ENCODE results near the gene PTGIR.

PTGIR gene

DNA sequence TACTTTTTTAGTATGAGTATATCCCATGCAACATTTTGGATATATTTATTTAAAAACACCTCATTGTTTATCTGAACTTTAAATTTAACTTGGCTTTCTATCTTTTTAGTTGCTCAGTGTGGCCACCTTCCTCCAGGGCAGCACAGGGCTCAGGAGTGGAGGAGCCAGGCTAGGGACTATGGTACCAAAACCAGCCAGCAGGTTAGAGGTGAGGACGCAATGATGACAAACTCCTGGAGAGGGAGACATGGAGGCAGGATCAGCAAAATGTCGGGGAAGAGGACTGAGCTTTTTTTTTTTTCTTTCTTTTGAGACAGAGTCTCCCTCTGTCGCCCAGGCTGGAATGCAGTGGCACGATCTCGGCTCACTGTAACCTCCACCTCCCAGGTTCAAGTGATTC lies 53.4 kb downstream of the PTGIR start:
- TF ChIP-seq JUND (IDR thresholded peaks at IDR 0.05; ENCODE audit: low read depth), result no peak
- peak in 1 of 2 experiments; percentile 64 for DNase-seq (ENCODE audit: low read depth in 1 of 2, low spot score in 1 of 2)
- in situ Hi-C loops (cut with HindIII; ENCODE audit: low pct_unique_long_range_greater_than_20kb, low sequenced_read_pairs), result no loop called here
